ENCODE measurements around the gene CDK4. TPM values are rescaled to one million over a fixed set of nuclear protein-coding genes. Genes with fewer than 3 reads are reported as not detected.
"Not testable (repeated sequence)": the region's sequence is repeated elsewhere in the genome, so short reads cannot be mapped to it uniquely, and the experiment has no call there.

Gene CDK4
- total RNA-seq, 4 donors from 2014 or later, result 79.1 to 156 (median 99.0) TPM

- WGBS, 2 donors, result 89 to 90% methylated on average over 12 of the region's 12 CpGs
- Histone ChIP-seq H3K4me1 (no peaks in the 10 kb centered on the region), H3K9me3 (no peaks in the 10 kb centered on the region), H3K27me3 (no peaks in the 10 kb centered on the region), H3K36me3 (peaks cover 0 to 93% (median 22%) of the 10 kb centered on the region in 3 donors), H3K27ac (no peak overlapping the region), H3K4me3 (no peak overlapping the region)
- TF ChIP-seq POLR2A (IDR thresholded peaks at IDR 0.05) (no peak), CTCF (IDR thresholded peaks at IDR 0.05) (no peak), EP300 (IDR thresholded peaks at IDR 0.05) (no peak)
- DNase-seq (ENCODE audit: low spot score in 2 of 2), result no peak
Observed at GRCh38 chr12:57715786-57716185, 36.3 kb downstream of the CDK4 start.

- H3K27me3 ChIP-seq; H3K4me1 ChIP-seq; H3K9me3 ChIP-seq; H3K27ac ChIP-seq; H3K4me3 ChIP-seq; DNase-seq (ENCODE audit: low spot score in 2 of 2): not testable (repeated sequence)
- WGBS, 2 donors, result 90 to 96% methylated on average over 6 of the region's 6 CpGs
- H3K36me3 ChIP-seq, result peaks cover 0 to 87% (median 16%) of the 10 kb centered on the region in 3 donors
Observed at GRCh38 chr12:57715036-57715748, 36.9 kb downstream of the CDK4 start.

- Histone ChIP-seq H3K4me1 (no peaks in the 10 kb centered on the region), H3K27me3 (no peaks in the 10 kb centered on the region), H3K36me3 (peaks cover 0 to 81% (median 11%) of the 10 kb centered on the region in 3 donors), H3K27ac (no peak overlapping the region), H3K9me3 (no peaks in the 10 kb centered on the region), H3K4me3 (no peak overlapping the region)
- DNase-seq (ENCODE audit: low spot score in 2 of 2), result no peak
- 60 to 66% methylated on average over 5 of the region's 5 CpGs for WGBS, 2 donors
- TF ChIP-seq POLR2A (IDR thresholded peaks at IDR 0.05) (no peak), EP300 (IDR thresholded peaks at IDR 0.05) (no peak), CTCF (IDR thresholded peaks at IDR 0.05) (no peak)
Observed at GRCh38 chr12:57713209-57713608, 38.9 kb downstream of the CDK4 start.

- no peak overlapping the region for H3K27ac ChIP-seq
- H3K9me3 ChIP-seq, result no peaks in the 10 kb centered on the region
- no peaks in the 10 kb centered on the region for H3K27me3 ChIP-seq
- WGBS, 2 donors, result 63 to 82% methylated on average over 3 of the region's 3 CpGs
- no peaks in the 10 kb centered on the region for H3K4me1 ChIP-seq
- no peak for DNase-seq (ENCODE audit: low spot score in 2 of 2)
- H3K36me3 ChIP-seq, result peaks cover 0 to 81% (median 7%) of the 10 kb centered on the region in 3 donors
- no peak overlapping the region for H3K4me3 ChIP-seq
- no peak for TF ChIP-seq EP300 (IDR thresholded peaks at IDR 0.05)
- no peak for TF ChIP-seq POLR2A (IDR thresholded peaks at IDR 0.05)
- no peak for TF ChIP-seq CTCF (IDR thresholded peaks at IDR 0.05)
Observed at GRCh38 chr12:57712701-57713100, 39.4 kb downstream of the CDK4 start.

GRCh38 chr12:57708296-57708695 lies 43.8 kb downstream of the CDK4 start:
- TF ChIP-seq CTCF (IDR thresholded peaks at IDR 0.05), result no peak
- TF ChIP-seq POLR2A (IDR thresholded peaks at IDR 0.05), result no peak
- TF ChIP-seq EP300 (IDR thresholded peaks at IDR 0.05), result no peak
- no peak for DNase-seq (ENCODE audit: low spot score in 2 of 2)
- Histone ChIP-seq H3K27me3 (no peaks in the 10 kb centered on the region), H3K36me3 (peaks cover 0 to 84% (median 0%) of the 10 kb centered on the region in 3 donors), H3K27ac (no peak overlapping the region), H3K4me3 (no peak overlapping the region), H3K9me3 (peaks cover 0 to 10% (median 0%) of the 10 kb centered on the region in 4 donors), H3K4me1 (no peaks in the 10 kb centered on the region)
- 88 to 93% methylated on average over 2 of the region's 2 CpGs for WGBS, 2 donors

All from tibial nerve (tissue), 4 donors.